GM13976 (cell line): ENCODE measurements around the gene CACNA2D3.

ENCODE experiments used
- DNase-seq: peaks from one replicate; pipeline ENCODE4 v3.0.0; 2012; ENCODE audit warnings: low spot score
- in situ Hi-C: fragments of 300-500 bp; cut with MboI; formaldehyde crosslinking; loops from one replicate; pipeline ENCODE4 v1.12.0; 2022; ENCODE audit warnings: low sequenced_read_pairs, mixed read lengths, inconsistent platforms; ENCODE audit not compliant: unreplicated experiment
- TF ChIP-seq, protein P1 (sequence below): IDR thresholded peaks from 2 replicates; pipeline ENCODE4 v1.5.1; 2012; ENCODE audit warnings: borderline replicate concordance, mild to moderate bottlenecking; ENCODE audit not compliant: insufficient read depth; ENCODE audit errors: extremely low read depth, missing control alignments, control extremely low read depth

The CACNA2D3 gene

GRCh38 chr3:54541369-54541768, 419.0 kb downstream of the CACNA2D3 start:
- TF ChIP-seq, protein P1, sequence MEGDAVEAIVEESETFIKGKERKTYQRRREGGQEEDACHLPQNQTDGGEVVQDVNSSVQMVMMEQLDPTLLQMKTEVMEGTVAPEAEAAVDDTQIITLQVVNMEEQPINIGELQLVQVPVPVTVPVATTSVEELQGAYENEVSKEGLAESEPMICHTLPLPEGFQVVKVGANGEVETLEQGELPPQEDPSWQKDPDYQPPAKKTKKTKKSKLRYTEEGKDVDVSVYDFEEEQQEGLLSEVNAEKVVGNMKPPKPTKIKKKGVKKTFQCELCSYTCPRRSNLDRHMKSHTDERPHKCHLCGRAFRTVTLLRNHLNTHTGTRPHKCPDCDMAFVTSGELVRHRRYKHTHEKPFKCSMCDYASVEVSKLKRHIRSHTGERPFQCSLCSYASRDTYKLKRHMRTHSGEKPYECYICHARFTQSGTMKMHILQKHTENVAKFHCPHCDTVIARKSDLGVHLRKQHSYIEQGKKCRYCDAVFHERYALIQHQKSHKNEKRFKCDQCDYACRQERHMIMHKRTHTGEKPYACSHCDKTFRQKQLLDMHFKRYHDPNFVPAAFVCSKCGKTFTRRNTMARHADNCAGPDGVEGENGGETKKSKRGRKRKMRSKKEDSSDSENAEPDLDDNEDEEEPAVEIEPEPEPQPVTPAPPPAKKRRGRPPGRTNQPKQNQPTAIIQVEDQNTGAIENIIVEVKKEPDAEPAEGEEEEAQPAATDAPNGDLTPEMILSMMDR: no peak
- DNase-seq: no peak
- in situ Hi-C loops: no loop called here

DNA sequence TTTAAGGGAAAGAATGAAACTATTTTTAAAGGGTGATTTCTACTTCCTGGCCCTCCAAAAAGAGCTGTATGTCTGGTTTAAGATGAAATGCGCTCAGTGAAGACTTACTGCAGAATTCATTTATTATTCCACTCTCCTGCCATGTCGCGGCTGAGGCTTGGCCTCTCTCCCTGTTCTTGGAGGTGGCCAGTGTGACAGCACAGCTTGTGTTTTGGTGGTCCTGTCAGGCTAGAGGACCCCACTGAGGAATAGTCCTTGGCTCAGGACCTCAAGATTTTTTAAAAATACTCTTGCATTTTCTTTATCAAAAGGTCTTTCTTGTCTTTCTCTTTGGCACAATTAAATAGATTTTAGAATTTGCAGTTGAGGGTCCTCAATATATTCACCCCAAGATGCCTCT, 421.1 kb downstream of the CACNA2D3 start:
- TF ChIP-seq, protein P1: no peak
- no peak for DNase-seq
- in situ Hi-C loops: no loop called here

DNA sequence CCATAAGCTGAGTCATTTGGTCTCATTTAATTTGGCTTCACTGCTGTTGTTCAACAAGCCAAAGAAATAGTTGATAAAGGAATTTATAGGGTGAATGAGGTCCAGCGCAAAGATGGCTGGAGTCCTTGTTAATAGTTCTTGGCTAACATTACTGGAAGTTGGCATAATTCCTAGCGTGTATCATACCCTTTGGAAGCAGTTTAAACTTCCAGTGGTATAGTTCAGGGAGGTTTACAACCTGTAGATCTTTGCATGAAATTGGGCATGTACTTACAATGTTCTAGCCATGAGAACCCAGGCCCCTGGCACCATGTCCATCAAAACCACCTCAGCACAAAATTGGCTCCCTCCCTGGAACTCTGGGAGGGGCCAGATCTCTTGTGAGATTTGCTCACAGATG, 424.7 kb downstream of the CACNA2D3 start:
- in situ Hi-C loops: no loop called here
- DNase-seq: no peak
- TF ChIP-seq, protein P1: no peak

DNA sequence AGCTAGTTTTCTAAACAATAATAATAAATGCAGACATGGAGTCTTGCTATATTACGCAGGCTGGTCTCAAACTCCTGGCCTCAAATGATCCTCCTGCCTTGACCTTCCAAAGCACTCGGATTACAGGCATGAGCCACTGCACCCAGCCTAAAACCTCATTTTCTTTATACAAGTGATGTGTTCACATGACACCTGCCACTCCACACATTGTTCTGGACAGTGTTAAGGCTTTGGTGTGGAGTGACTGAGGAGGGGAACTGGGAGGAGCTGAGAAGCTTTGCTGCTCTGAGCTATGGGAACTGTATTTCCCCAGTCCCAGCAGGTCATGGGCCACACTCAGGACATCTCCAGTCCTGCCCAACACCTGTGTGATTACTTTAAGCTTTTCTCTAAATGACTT, 425.5 kb downstream of the CACNA2D3 start:
- in situ Hi-C loops: no loop called here
- TF ChIP-seq, protein P1: no peak
- no peak for DNase-seq

GRCh38 chr3:54549607-54550220, 427.4 kb downstream of the CACNA2D3 start:
- in situ Hi-C loops: no loop called here
- no peak for DNase-seq
- TF ChIP-seq, protein P1: no peak

DNA sequence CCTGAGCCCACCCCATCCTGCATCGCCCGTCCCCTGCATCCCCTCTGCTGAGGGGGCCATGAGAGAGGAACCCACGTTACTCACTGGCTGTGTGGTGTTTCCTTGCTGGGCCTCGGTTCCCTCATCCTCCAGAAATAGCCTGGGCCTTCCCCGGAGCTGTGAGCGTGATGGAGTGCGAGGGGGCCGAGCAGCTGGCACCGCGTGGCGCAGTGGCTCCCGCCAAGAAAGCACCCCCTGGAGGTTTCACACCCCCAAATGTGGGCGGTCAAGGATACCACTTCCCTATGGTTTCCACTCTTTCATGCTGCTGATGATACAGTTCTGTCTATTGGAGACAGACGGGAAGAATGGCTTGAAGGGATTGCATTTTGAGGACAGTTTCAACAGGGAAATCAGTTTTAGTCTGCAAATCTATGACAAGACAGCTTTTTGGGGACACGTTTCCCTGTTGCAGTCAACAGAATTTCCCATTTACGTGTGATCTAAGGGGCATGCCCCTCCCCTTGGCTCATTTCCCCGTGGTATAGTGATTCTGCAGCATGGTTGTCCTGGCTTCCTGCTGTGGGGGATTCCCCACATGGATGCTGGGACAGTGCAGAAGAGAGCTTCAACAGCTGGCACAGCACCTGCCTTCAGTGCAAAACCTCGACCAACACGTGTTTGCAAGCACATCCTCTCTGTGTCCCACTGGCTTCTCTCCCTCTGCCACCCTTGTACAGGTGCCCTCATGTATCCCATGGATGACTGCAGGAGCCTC, 428.0 kb downstream of the CACNA2D3 start:
- TF ChIP-seq, protein P1: no peak
- in situ Hi-C loops: no loop called here
- DNase-seq: no peak
